Activated T-cell treated with anti-CD3 and anti-CD28 coated beads, Interleukin-2, amount 50 U/mL, for 24 hours (primary cell): ENCODE data around the gene RPL35.

Experiments used
- DNase-seq: peaks from one replicate; pipeline ENCODE4 v3.0.0-alpha.2; 2020
- H3K27ac Mint-ChIP-seq: 2 replicates; pipeline ENCODE4 v1.8.0; 2020; ENCODE audit warnings: mild to moderate bottlenecking, mixed read lengths
- H3K27me3 Mint-ChIP-seq: 2 replicates; pipeline ENCODE4 v1.8.0; 2020; ENCODE audit warnings: mixed read lengths
- H3K36me3 Mint-ChIP-seq: 2 replicates; pipeline ENCODE4 v1.8.0; 2020; ENCODE audit warnings: low read depth, mixed read lengths
- H3K4me1 Mint-ChIP-seq: 2 replicates; pipeline ENCODE4 v1.8.0; 2020; ENCODE audit warnings: low read depth, mixed read lengths
- H3K4me3 Mint-ChIP-seq: 2 replicates; pipeline ENCODE4 v1.8.0; 2020; ENCODE audit warnings: mild to moderate bottlenecking, moderate library complexity, mixed read lengths
- H3K9me3 Mint-ChIP-seq: 2 replicates; pipeline ENCODE4 v1.8.0; 2020; ENCODE audit warnings: mixed read lengths

Gene RPL35

DNA sequence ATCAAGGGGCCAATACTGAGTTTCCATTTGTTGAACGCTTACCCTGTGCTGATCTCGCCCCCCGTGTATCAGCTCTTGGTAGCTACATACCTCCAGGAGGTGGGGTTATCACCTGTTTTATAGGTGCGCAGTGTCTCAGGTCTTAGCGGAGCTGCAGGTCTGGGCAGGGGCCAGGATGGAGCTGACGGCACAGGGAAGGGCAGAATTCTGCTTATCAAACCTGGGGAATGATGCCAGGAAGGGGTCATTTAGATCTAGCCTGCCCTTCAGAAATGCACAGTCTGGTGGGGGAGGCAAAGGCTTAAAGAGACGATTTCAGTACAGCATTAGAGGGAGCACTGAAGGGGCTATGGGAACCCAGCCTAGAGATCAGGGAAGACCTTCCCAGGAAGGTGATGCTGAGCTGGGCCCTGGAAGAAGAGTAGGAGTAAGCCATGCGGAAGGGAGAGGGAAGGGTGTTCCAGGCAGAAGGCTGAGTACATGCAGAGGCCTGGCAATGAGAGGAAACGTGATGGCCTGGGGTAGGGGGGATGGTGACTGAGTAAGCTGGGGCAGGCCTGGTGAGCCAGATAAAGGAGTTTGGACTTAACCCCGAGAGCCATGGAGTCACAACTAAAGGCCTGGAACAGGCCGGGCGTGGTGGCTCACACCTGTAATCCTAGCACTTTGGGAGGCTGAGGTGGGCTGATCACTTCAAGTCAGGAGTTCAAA lies 53.4 kb downstream of the RPL35 start:
- H3K36me3 Mint-ChIP-seq, result no peaks in the 10 kb centered on the region
- H3K9me3 Mint-ChIP-seq, result no peaks in the 10 kb centered on the region
- H3K27me3 Mint-ChIP-seq, result peaks cover 2% of the 10 kb centered on the region
- no peak overlapping the region for H3K4me3 Mint-ChIP-seq
- H3K4me1 Mint-ChIP-seq, result no peaks in the 10 kb centered on the region
- no peak for DNase-seq
- no peak overlapping the region for H3K27ac Mint-ChIP-seq
